Natural killer cell treated with Interleukin-12 subunit alpha and Interleukin-12 subunit beta and Interleukin-15 and Interleukin-18, amount 100 ng/mL, for 72 hours (primary cell): ENCODE results near the gene ERGIC1. TPM values are rescaled to one million over a fixed set of nuclear protein-coding genes. Genes with fewer than 3 reads are reported as not detected.
A peak's percentile ranks its signal among the peaks of the same experiment; 100 is the strongest.

Experiments used
- ATAC-seq, 2 donors: fragments of 150-1000 bp; cut with Tn5 transposase in 1 of 2; sonication (Bioruptor Pico), chemical (Tn5 transposase) in 1 of 2; 2 replicates each; pipeline ENCODE4 v1.10.0; 2021
- DNase-seq: peaks from one replicate; pipeline ENCODE4 v3.0.0; 2022; ENCODE audit warnings: low spot score
- H3K27ac Mint-ChIP-seq, 2 donors: 1 replicate in 1 of 2; 2 replicates in 1 of 2; pipeline ENCODE4 v1.8.0; 2022; ENCODE audit warnings: mixed read lengths in 2 of 2, mild to moderate bottlenecking in 1 of 2, moderate library complexity in 1 of 2
- H3K27me3 Mint-ChIP-seq, 2 donors: 1 replicate in 1 of 2; 2 replicates in 1 of 2; pipeline ENCODE4 v1.8.0; 2022; ENCODE audit warnings: mixed read lengths in 2 of 2
- H3K36me3 Mint-ChIP-seq: one replicate; pipeline ENCODE4 v1.8.0; 2022; ENCODE audit warnings: mixed read lengths
- H3K4me1 Mint-ChIP-seq, 2 donors: 1 replicate in 1 of 2; 2 replicates in 1 of 2; pipeline ENCODE4 v1.8.0; 2022; ENCODE audit warnings: low read depth in 2 of 2, mixed read lengths in 2 of 2, mild to moderate bottlenecking in 1 of 2
- H3K4me3 Mint-ChIP-seq: one replicate; pipeline ENCODE4 v1.8.0; 2022; ENCODE audit warnings: mixed read lengths
- H3K9me3 Mint-ChIP-seq: 2 replicates; pipeline ENCODE4 v1.8.0; 2022; ENCODE audit warnings: mixed read lengths
- total RNA-seq, 2 donors: library from RNA; stranded (reverse); gene quantifications; one replicate each; pipeline ENCODE4 v1.2.3, GENCODE V29; 2022

The ERGIC1 gene
- total RNA-seq, 2 donors from 2014 or later, result 50.8 to 51.4 TPM

DNA sequence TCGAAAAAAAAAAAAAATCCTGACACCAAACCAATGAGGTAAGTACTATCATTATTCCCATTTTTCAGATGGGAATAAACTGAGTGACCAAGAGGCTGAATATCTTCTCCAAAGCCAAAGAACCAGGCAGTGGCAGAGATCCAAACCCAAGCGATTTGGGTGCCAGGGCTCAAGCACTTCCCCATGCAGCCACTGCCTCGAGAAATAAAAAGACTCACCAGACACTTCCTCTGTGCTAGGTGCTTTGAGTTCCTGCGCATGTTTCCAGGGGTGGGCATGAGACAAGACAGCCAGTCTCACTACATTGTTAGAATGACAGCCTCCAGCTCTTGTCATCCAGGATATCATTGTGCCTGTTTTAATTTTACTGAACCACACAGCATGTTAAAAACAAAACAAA is 122.9 kb downstream of the ERGIC1 start:
- H3K4me1 Mint-ChIP-seq, result peaks cover 29 to 31% of the 10 kb centered on the region in 2 donors
- H3K9me3 Mint-ChIP-seq, result no peaks in the 10 kb centered on the region
- peak overlapping the region in 1 of 2 donors; percentile 28 for H3K27ac Mint-ChIP-seq
- no peaks in the 10 kb centered on the region for H3K27me3 Mint-ChIP-seq
- H3K4me3 Mint-ChIP-seq, result peak overlapping the region; percentile 63
- DNase-seq, result no peak
- peaks cover 6% of the 10 kb centered on the region for H3K36me3 Mint-ChIP-seq
- no peak for ATAC-seq

DNA sequence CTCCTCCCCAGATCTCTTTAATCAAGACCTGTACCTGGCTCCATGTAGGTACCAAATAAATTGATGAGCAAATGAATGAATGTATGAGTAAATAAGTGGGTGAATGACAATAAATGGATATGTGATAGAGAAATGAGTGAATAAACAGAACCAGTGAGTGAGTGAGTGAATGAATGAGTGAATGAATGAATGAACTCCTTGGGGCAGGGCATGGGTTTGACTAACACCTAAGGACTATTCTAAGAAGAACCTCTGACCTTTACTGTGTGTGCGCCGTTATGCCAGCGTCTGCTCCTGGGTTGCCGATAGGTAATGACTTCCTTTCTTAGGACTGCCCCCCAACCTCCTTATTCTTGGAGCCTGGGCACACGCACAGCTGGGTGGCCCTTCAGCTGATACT is 123.4 kb downstream of the ERGIC1 start:
- Mint-ChIP-seq H3K27ac (peak overlapping the region in 1 of 2 donors; percentile 28), H3K27me3 (no peaks in the 10 kb centered on the region), H3K36me3 (peaks cover 8% of the 10 kb centered on the region), H3K4me1 (peaks cover 31% of the 10 kb centered on the region in 2 donors), H3K4me3 (peak overlapping the region; percentile 63), H3K9me3 (no peaks in the 10 kb centered on the region)
- ATAC-seq, result no peak
- no peak for DNase-seq

DNA sequence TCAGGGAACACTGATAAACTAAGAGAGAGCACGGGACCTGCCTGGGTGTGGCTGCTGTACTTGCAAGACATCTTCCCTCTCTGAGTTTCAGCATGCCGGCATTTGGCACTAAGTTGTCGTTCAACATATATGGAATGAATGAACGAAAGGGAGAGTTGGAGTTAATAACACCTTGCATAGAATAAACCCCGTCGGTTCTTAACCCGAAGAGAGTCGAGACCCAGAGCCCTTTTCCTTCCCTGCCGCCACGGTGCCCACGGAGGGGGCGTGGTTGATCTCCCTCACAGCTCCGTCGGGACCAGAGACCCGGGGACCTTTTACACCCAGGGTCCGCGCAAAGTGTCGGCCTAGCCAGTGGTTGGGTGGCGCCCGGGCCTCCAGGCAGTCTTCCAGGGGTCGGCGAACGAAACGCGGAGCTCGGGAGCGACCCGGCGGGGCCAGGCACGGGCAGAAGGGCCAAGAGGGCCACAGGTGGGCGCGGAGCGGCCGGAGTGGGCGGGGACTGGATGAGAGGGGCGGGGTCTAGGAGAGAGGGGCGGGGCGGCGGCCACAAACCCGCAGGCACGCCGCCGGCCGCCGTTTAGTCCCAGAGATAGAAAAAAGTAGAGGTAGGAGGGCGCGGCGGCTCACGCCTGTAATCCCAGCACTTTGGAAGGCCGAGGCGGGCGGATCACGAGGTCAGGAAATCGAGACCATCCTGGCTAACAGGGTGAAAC is 124.4 kb downstream of the ERGIC1 start:
- peaks cover 31% of the 10 kb centered on the region in 2 donors for H3K4me1 Mint-ChIP-seq
- ATAC-seq (peak; percentile 90 to 94), DNase-seq (peak; percentile 78)
- peak overlapping the region; percentile 100 for H3K4me3 Mint-ChIP-seq
- H3K36me3 Mint-ChIP-seq, result peaks cover 10% of the 10 kb centered on the region
- H3K9me3 Mint-ChIP-seq, result no peaks in the 10 kb centered on the region
- no peaks in the 10 kb centered on the region for H3K27me3 Mint-ChIP-seq
- H3K27ac Mint-ChIP-seq, result peak overlapping the region; percentile 98 to 99

DNA sequence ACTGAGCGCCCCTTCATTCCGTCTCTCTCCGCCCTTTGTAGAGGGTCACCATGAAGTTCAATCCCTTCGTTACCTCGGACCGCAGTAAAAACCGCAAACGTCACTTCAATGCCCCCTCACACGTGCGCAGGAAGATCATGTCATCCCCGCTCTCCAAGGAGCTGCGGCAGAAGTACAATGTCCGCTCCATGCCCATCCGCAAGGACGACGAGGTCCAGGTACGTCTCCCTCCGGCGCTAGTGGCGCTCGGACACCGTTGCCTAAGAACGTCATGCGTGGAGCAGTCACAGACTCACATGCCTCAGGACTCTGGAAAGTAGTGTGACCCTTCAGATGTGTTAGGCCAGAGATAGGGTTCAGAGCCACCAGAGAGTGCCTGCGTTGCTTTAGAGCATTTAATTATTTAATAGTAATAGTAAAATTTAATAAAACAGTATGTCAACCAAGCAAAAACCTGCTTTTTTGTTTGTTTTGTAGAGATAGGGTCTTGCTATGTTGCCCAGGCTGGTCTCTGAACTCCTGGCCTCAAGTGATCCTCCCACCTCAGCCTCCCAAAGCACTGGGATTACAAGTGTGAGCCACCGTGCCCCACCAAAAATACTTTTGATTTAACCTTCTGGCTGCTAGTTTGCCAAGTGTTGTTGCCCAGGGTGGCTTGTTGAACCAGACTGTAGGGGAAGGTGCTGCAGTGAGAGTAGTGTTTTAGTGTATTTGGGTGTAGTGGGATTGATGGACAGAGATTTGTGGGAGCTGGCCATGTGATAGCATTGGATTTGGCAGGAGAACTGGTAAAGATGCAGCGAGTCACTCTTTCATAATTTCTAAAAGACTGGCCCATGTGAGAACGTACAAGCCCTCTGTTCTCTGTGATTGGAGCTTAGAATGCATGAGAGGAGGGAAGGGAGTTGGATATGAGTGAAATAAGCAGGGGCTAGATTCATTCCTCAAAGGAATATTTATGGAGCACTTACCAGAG is 126.1 kb downstream of the ERGIC1 start:
- Mint-ChIP-seq H3K27me3 (no peaks in the 10 kb centered on the region), H3K9me3 (no peaks in the 10 kb centered on the region), H3K4me1 (peaks cover 29 to 31% of the 10 kb centered on the region in 2 donors), H3K4me3 (peak overlapping the region; percentile 100), H3K36me3 (peaks cover 15% of the 10 kb centered on the region), H3K27ac (peak overlapping the region; percentile 98 to 99)
- ATAC-seq (no peak), DNase-seq (no peak)

DNA sequence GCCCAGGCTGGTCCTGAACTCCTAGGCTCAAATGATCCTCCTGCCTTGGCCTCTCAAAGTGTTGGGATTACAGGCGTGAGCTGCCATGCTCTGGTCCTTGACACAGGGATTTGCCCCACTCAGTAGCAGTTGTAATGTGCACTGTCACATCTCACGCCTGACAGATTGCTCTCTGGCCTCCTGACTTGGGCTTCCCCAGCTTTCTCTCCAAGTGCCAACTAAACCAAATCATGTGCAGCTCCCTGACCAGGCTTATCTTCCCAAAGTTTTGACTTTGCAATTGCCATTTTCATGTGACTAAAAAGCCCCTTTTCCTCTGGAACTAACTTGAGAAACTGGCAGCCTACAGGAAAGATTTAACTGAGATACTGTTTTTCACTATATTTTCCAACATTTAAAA is 135.9 kb downstream of the ERGIC1 start:
- ATAC-seq (no peak), DNase-seq (no peak)
- Mint-ChIP-seq H3K9me3 (no peaks in the 10 kb centered on the region), H3K27me3 (no peaks in the 10 kb centered on the region), H3K4me1 (peaks cover 0 to 7% of the 10 kb centered on the region in 2 donors), H3K4me3 (no peak overlapping the region), H3K36me3 (peaks cover 14% of the 10 kb centered on the region), H3K27ac (no peak overlapping the region)

DNA sequence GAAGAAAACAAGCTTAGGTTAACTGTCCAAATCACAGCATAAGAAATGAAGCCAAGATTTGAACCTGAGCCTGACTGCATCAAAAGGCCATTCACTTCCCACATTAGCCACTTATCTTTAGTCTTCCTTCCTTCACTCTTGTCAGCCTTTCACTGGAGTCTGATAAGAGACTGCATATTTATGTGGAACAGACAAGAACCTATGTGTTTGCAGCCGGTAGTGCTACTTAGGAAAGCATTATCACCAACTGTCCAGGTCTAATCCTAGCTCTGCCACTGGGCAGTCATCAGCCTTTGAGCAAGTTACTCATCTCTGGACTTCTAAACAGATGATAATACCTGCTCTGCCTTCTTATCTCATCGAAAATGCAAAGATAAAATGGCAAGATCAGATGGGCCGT is 137.4 kb downstream of the ERGIC1 start:
- Mint-ChIP-seq H3K27ac (no peak overlapping the region), H3K27me3 (peaks cover 0 to 11% of the 10 kb centered on the region in 2 donors), H3K9me3 (no peaks in the 10 kb centered on the region), H3K4me1 (no peaks in the 10 kb centered on the region), H3K4me3 (no peak overlapping the region), H3K36me3 (peaks cover 5% of the 10 kb centered on the region)
- ATAC-seq (no peak), DNase-seq (no peak)

DNA sequence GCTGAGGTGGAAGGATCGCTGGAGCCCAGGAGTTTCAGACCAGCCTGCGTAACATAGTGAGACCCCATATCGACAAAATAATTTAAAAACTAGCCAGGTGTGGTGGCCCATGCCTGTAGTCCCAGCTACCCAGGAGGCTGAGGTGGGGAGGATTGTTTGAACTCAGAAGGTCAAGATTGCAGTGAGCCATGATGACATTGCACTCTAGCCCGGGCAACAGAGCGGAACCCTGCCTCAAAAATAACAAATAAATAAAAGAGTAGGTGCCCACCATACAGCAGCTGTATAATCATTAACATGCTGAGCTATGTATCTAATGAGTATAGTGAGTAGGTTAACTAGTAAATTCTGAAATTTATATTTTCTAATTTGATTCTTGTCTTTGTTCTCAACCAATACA is 138.5 kb downstream of the ERGIC1 start:
- H3K36me3 Mint-ChIP-seq, result peaks cover 5% of the 10 kb centered on the region
- no peak overlapping the region for H3K27ac Mint-ChIP-seq
- no peak overlapping the region for H3K4me3 Mint-ChIP-seq
- DNase-seq (no peak), ATAC-seq (no peak)
- H3K4me1 Mint-ChIP-seq, result no peaks in the 10 kb centered on the region
- no peaks in the 10 kb centered on the region for H3K9me3 Mint-ChIP-seq
- peaks cover 0 to 14% of the 10 kb centered on the region in 2 donors for H3K27me3 Mint-ChIP-seq

DNA sequence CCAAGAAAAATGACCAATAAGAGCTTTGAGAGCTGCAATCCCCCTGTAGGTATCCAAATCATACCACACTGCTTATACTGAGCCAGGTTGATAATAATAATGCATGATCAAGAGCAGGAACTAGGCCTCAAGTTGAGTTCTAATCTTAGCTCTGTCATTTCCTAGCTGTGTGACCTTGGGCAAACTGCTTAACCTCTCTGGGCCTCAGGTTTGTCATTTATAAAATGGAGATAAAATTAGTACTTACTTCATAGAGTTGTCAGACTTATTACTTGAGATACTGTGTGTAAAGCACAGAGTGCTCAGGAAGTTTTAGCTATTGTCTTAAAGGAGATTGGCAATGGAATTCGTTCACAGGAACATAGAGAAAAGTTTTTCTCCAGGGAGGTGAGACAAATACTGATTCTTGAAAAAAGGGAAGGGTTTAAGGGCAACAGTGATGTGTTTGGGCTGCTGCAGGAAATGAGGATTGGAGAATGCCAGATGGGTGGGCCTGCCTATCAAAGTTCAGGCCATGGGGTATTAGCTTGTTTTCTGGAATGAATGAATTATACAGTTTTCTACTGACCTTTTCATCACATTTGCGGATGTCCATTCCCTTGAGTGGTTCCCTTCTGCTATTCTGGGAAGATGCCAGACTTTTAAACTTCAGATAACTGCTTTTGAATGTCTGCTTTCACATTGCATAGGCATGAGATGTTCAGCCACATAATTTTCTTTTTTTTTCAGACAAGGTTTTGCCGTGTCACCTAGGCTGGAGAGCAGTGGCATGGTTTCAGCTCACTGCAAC is 139.3 kb downstream of the ERGIC1 start:
- H3K4me1 Mint-ChIP-seq, result peaks cover 0 to 2% of the 10 kb centered on the region in 2 donors
- DNase-seq, result no peak
- peaks cover 5% of the 10 kb centered on the region for H3K36me3 Mint-ChIP-seq
- H3K27ac Mint-ChIP-seq, result no peak overlapping the region
- H3K4me3 Mint-ChIP-seq, result no peak overlapping the region
- H3K9me3 Mint-ChIP-seq, result no peaks in the 10 kb centered on the region
- peaks cover 0 to 14% of the 10 kb centered on the region in 2 donors for H3K27me3 Mint-ChIP-seq
- no peak for ATAC-seq

DNA sequence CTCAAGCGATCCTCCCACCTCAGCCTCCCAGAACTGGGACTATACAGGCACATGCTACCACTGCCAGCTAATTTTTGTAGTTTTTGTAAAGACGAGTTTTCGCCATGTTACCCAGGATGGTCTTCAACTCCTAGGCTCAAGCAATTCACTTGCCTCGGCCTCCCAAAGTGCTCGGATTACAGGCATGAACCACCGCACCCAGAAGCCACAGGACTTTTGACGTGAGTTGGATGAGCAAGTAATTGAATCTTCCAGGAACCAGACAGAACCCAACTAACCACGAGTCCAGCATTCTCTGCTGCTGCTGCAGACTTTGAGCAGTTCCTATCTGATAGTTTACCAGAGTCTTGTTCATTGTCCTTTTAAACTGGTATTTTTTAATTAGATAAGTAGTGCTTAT is 139.9 kb downstream of the ERGIC1 start:
- Mint-ChIP-seq H3K27ac (no peak overlapping the region), H3K9me3 (no peaks in the 10 kb centered on the region), H3K27me3 (peaks cover 0 to 14% of the 10 kb centered on the region in 2 donors), H3K36me3 (peaks cover 4% of the 10 kb centered on the region), H3K4me1 (peaks cover 0 to 8% of the 10 kb centered on the region in 2 donors), H3K4me3 (no peak overlapping the region)
- no peak for ATAC-seq
- no peak for DNase-seq

DNA sequence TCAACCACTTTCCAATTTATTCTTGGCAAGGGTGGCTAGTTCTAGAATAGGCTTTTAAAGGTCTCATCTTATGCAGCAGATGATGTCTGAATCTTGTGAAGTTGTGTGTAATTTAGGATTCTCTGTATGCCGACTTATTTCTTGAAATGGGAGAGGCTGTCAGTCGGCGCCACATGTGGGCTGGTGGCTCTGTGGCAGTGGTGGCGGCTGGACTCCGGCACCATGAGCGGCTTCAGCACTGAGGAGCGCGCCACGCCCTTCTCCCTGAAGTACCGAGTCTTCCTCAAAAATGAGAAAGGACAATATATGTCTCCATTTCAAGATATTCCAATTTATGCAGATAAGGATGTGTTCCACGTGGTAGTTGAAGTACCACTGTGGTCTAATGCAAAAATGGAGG is 141.2 kb downstream of the ERGIC1 start:
- Mint-ChIP-seq H3K9me3 (no peaks in the 10 kb centered on the region), H3K4me1 (peaks cover 0 to 8% of the 10 kb centered on the region in 2 donors), H3K27me3 (peaks cover 0 to 14% of the 10 kb centered on the region in 2 donors), H3K36me3 (no peaks in the 10 kb centered on the region), H3K4me3 (no peak overlapping the region), H3K27ac (no peak overlapping the region)
- DNase-seq, result no peak
- no peak for ATAC-seq

DNA sequence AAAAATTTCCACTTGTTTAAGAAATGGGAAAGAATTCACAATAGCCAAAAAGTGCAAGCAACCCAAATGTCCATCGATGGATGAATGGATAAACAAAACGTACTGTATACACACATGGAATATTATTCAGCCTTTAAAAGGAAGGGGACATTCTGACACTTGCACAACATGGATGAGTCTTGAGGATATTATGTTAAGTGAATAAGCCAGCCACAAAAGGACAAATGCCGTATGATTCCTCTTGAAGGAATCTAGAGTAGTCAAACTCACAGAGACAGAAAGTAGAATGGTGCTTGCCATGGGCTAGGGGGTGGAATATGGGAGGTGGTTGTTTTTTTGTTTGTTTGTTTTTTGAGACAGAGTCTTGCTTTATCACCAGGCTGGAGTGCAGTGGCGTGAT is 145.7 kb downstream of the ERGIC1 start:
- ATAC-seq, result no peak
- H3K4me3 Mint-ChIP-seq, result no peak overlapping the region
- H3K27ac Mint-ChIP-seq, result no peak overlapping the region
- no peaks in the 10 kb centered on the region for H3K36me3 Mint-ChIP-seq
- no peak for DNase-seq
- H3K4me1 Mint-ChIP-seq, result peaks cover 2 to 15% of the 10 kb centered on the region in 2 donors
- no peaks in the 10 kb centered on the region for H3K9me3 Mint-ChIP-seq
- H3K27me3 Mint-ChIP-seq, result peaks cover 0 to 14% of the 10 kb centered on the region in 2 donors

DNA sequence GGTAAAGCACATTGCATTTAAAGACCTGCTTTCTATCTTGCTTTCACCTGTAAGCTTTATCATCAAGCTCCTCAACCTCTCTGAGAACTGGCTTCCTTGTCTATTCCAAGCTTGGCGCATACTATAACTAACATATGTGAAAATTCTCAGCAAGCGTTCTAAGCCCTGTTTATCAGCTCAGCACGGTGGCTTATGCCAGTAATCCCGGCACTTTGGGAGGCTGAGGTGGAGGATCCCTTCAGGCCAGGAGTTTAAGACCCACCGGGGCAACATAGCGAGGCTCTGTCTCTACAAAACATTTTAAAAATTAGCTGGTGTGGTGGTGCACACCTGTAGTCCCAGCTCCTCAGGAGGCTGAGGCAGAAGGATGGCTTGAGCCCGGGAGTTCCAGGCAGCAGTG is 147.9 kb downstream of the ERGIC1 start:
- no peaks in the 10 kb centered on the region for H3K27me3 Mint-ChIP-seq
- no peak overlapping the region for H3K4me3 Mint-ChIP-seq
- H3K36me3 Mint-ChIP-seq, result no peaks in the 10 kb centered on the region
- no peak for DNase-seq
- no peak overlapping the region for H3K27ac Mint-ChIP-seq
- no peak for ATAC-seq
- no peaks in the 10 kb centered on the region for H3K9me3 Mint-ChIP-seq
- H3K4me1 Mint-ChIP-seq, result peaks cover 13 to 23% of the 10 kb centered on the region in 2 donors

DNA sequence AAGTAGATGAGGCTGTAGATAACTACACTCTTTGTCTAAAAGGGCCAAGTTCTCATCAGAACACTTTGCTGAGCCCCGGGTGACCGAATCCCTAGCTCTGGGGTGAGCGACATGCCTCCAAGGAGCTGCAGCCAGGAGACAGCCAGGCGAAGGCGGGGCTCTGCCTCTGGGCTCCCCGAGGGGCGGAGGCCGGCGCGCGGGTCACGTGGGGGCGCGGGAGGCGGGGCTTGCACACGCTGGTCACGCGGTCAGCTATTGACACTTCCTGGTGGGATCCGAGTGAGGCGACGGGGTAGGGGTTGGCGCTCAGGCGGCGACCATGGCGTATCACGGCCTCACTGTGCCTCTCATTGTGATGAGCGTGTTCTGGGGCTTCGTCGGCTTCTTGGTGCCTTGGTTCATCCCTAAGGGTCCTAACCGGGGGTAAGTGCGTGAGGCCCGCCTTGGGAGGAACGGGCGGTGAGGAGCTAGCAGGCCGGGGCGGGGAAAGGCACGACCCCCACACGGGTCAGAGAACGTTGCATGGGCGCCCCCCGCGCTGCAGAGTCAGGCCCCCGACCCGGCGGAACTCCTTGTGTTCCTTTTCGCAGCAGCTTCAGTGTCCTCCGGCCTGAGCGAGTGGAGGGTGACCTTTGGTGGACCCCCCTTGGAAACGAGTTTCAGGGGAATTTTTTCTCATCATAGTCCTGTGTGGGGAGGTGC is 149.6 kb downstream of the ERGIC1 start, which contains the start of gene ATP6V0E1:
Gene ATP6V0E1, plus strand, starts transcription at position 230 of the 702 bp plus-strand sequence. Its CDS starts 90 bp downstream, at position 320.
- H3K27me3 Mint-ChIP-seq, result no peaks in the 10 kb centered on the region
- peak; percentile 96 for DNase-seq
- H3K27ac Mint-ChIP-seq, result peak within 1 kb of the TSS; percentile 91 to 94
- peaks cover 13 to 18% of the 10 kb centered on the region in 2 donors for H3K4me1 Mint-ChIP-seq
- ATAC-seq, result peak; percentile 99
- no peaks in the 10 kb centered on the region for H3K36me3 Mint-ChIP-seq
- H3K9me3 Mint-ChIP-seq, result no peaks in the 10 kb centered on the region
- peak within 1 kb of the TSS; percentile 89 for H3K4me3 Mint-ChIP-seq
